Duodenal mucosa (tissue), 2 donors: ENCODE results near the gene PCCB.

Source experiments
- H3K27ac ChIP-seq: one replicate; pipeline ENCODE4 v1.7.0; 2013; ENCODE audit warnings: low read depth, low read length
- H3K27me3 ChIP-seq, 2 donors: one replicate each; pipeline ENCODE4 v1.7.0; 2013; ENCODE audit warnings: low read length in 2 of 2, control low read depth in 1 of 2; ENCODE audit not compliant: insufficient read depth in 2 of 2, control insufficient read depth in 1 of 2
- H3K36me3 ChIP-seq, 2 donors: one replicate each; pipeline ENCODE4 v1.7.0; 2013; ENCODE audit warnings: low read length in 2 of 2, control low read depth in 1 of 2; ENCODE audit not compliant: insufficient read depth in 2 of 2, control insufficient read depth in 1 of 2
- H3K4me1 ChIP-seq, 2 donors: one replicate each; pipeline ENCODE4 v1.7.0; 2013; ENCODE audit warnings: low read length in 2 of 2, control low read depth in 1 of 2; ENCODE audit not compliant: insufficient read depth in 2 of 2, control insufficient read depth in 1 of 2
- H3K4me3 ChIP-seq, 2 donors: one replicate each; pipeline ENCODE4 v1.7.0; 2013; ENCODE audit warnings: low read length in 2 of 2, low read depth in 1 of 2
- H3K9ac ChIP-seq, 2 donors: one replicate each; pipeline ENCODE4 v1.7.0; 2013; ENCODE audit warnings: low read length in 2 of 2, low read depth in 1 of 2
- H3K9me3 ChIP-seq, 2 donors: one replicate each; pipeline ENCODE4 v1.7.0; 2013; ENCODE audit warnings: low read length in 2 of 2, control low read depth in 1 of 2; ENCODE audit not compliant: control insufficient read depth in 1 of 2

PCCB gene

GRCh38 chr3:136239094-136239493, 11.0 kb upstream of the PCCB start:
- Histone ChIP-seq H3K4me1 (no peaks in the 10 kb centered on the region), H3K4me3 (no peak overlapping the region), H3K27me3 (no peaks in the 10 kb centered on the region), H3K9ac (no peak overlapping the region), H3K9me3 (no peaks in the 10 kb centered on the region), H3K27ac (no peak overlapping the region), H3K36me3 (no peaks in the 10 kb centered on the region)

- H3K9ac ChIP-seq = no peak overlapping the region
These were observed 4.4 kb upstream of the PCCB start for GRCh38 chr3:136245691-136246090.

GRCh38 chr3:136247436-136247835, 2.7 kb upstream of the PCCB start:
- H3K36me3 ChIP-seq = no peaks in the 10 kb centered on the region

More at GRCh38 chr3:136245691-136246090, 4.4 kb upstream of the PCCB start:
- H3K4me1 ChIP-seq = peaks cover 17 to 25% of the 10 kb centered on the region in 2 donors
- H3K4me3 ChIP-seq = no peak overlapping the region
- no peaks in the 10 kb centered on the region for H3K36me3 ChIP-seq
- no peaks in the 10 kb centered on the region for H3K9me3 ChIP-seq
- H3K27me3 ChIP-seq = no peaks in the 10 kb centered on the region
- no peak overlapping the region for H3K27ac ChIP-seq

GRCh38 chr3:136247855-136248590, 2.1 kb upstream of the PCCB start:
- Histone ChIP-seq H3K4me3 (no peak overlapping the region), H3K9ac (no peak overlapping the region), H3K4me1 (peaks cover 27 to 35% of the 10 kb centered on the region in 2 donors), H3K9me3 (no peaks in the 10 kb centered on the region), H3K36me3 (no peaks in the 10 kb centered on the region), H3K27me3 (no peaks in the 10 kb centered on the region), H3K27ac (no peak overlapping the region)

More at GRCh38 chr3:136247436-136247835, 2.7 kb upstream of the PCCB start:
- Histone ChIP-seq H3K9ac (no peak overlapping the region), H3K27ac (no peak overlapping the region), H3K27me3 (no peaks in the 10 kb centered on the region), H3K4me3 (no peak overlapping the region), H3K4me1 (peaks cover 27 to 35% of the 10 kb centered on the region in 2 donors), H3K9me3 (no peaks in the 10 kb centered on the region)

DNA sequence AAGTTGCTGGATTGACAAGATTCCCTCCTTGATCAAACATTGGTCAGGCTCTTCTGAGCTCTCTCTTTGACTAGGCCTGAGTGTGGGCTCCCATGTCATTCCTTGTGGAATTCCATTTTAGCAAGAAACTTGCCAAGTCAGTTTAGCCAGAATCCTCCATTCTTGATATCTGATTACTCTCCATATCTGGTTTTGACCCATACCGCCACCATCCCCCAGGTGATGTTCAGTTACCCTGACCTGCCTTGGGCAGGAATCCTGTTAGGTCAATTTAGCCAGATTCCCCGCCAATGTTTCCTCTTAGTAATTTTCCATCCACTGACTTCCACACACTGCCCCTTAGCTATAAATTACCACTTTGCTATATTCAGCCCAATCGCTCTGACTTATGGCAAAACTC, 1.0 kb upstream of the PCCB start:
- Histone ChIP-seq H3K9me3 (no peaks in the 10 kb centered on the region), H3K27me3 (no peaks in the 10 kb centered on the region), H3K36me3 (no peaks in the 10 kb centered on the region), H3K27ac (no peak overlapping the region), H3K4me1 (peaks cover 27 to 35% of the 10 kb centered on the region in 2 donors), H3K9ac (no peak overlapping the region), H3K4me3 (no peak overlapping the region)

- no peak overlapping the region for H3K27ac ChIP-seq
- no peaks in the 10 kb centered on the region for H3K36me3 ChIP-seq
- H3K27me3 ChIP-seq = no peaks in the 10 kb centered on the region
- H3K4me1 ChIP-seq = peaks cover 27 to 35% of the 10 kb centered on the region in 2 donors
- peak overlapping the region in 1 of 2 donors; percentile 70 for H3K9ac ChIP-seq
- no peaks in the 10 kb centered on the region for H3K9me3 ChIP-seq
- H3K4me3 ChIP-seq = peak overlapping the region; percentile 61 to 90
These were observed 547 bp upstream of the PCCB start for GRCh38 chr3:136249593-136249992.

- peak overlapping the region; percentile 19 to 70 for H3K9ac ChIP-seq
- H3K4me3 ChIP-seq = peak overlapping the region; percentile 61 to 90
These were observed 842 bp downstream of the PCCB start for GRCh38 chr3:136250903-136251460.

GRCh38 chr3:136251511-136251910, 1.4 kb downstream of the PCCB start:
- peak overlapping the region in 1 of 2 donors; percentile 19 for H3K9ac ChIP-seq
- H3K27ac ChIP-seq = no peak overlapping the region

More at GRCh38 chr3:136250903-136251460, 842 bp downstream of the PCCB start:
- H3K27ac ChIP-seq = no peak overlapping the region
- no peaks in the 10 kb centered on the region for H3K27me3 ChIP-seq
- H3K4me1 ChIP-seq = peaks cover 35% of the 10 kb centered on the region in 2 donors
- peaks cover 0 to 2% of the 10 kb centered on the region in 2 donors for H3K36me3 ChIP-seq
- H3K9me3 ChIP-seq = no peaks in the 10 kb centered on the region

DNA sequence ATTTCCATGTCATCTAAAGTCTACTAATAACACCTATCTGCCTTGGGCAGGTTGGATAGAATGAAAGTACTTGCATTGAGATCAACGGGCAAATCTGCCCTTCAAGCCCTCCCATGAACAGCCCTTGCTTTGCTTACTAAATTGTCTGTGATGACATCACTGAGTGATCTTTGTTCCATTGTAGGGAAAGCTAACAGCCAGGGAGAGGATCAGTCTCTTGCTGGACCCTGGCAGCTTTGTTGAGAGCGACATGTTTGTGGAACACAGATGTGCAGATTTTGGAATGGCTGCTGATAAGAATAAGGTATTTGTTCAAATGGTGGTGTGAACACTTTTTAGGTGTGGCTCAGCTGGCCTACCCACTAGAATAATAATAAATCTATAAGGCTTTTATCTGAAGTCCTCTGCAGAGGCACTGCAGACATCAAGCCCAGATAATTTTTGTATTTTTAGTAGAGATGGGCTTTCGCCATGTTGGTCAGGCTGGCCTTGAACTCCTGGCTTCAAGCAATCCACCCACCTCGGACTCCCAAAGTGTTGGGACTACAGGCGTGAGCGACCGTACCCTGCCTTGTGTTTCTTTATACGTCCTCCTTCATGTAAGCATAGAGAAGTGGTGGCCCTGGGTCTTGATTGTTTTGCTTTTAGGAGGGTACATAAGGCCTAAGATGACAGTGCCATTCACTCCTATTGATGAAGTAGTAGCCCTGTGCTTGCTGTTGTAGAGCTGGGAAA, 5.7 kb downstream of the PCCB start:
- H3K27me3 ChIP-seq = no peaks in the 10 kb centered on the region
- peaks cover 5 to 30% of the 10 kb centered on the region in 2 donors for H3K36me3 ChIP-seq
- H3K4me3 ChIP-seq = peak overlapping the region; percentile 17 to 44
- H3K9ac ChIP-seq = peak overlapping the region; percentile 16 to 22
- peaks cover 8 to 19% of the 10 kb centered on the region in 2 donors for H3K4me1 ChIP-seq
- no peaks in the 10 kb centered on the region for H3K9me3 ChIP-seq
- H3K27ac ChIP-seq = peak overlapping the region; percentile 30

More at GRCh38 chr3:136251511-136251910, 1.4 kb downstream of the PCCB start:
- H3K27me3 ChIP-seq = no peaks in the 10 kb centered on the region
- no peaks in the 10 kb centered on the region for H3K9me3 ChIP-seq
- H3K4me3 ChIP-seq = peak overlapping the region; percentile 61 to 90
- peaks cover 35 to 38% of the 10 kb centered on the region in 2 donors for H3K4me1 ChIP-seq
- H3K36me3 ChIP-seq = peaks cover 0 to 7% of the 10 kb centered on the region in 2 donors

- H3K4me3 ChIP-seq = no peak overlapping the region
- no peak overlapping the region for H3K27ac ChIP-seq
- no peaks in the 10 kb centered on the region for H3K9me3 ChIP-seq
- H3K9ac ChIP-seq = no peak overlapping the region
- H3K4me1 ChIP-seq = peaks cover 0 to 10% of the 10 kb centered on the region in 2 donors
- peaks cover 9 to 47% of the 10 kb centered on the region in 2 donors for H3K36me3 ChIP-seq
- no peaks in the 10 kb centered on the region for H3K27me3 ChIP-seq
These were observed 8.1 kb downstream of the PCCB start for GRCh38 chr3:136258199-136258598.
